CD14-positive monocyte (primary cell): Measurements from ENCODE around the gene ATG7. TPM values are rescaled to one million over a fixed set of nuclear protein-coding genes. Genes with fewer than 3 reads are reported as not detected.
A peak's percentile ranks its signal among the peaks of the same experiment; 100 is the strongest.

Experiments
- DNase-seq, 3 donors: peaks; one replicate each; pipeline ENCODE4 v3.0.0-alpha.2; 2011 to 2022
- H2AFZ ChIP-seq: 2 replicates; pipeline ENCODE4 v1.6.0; 2012; ENCODE audit warnings: mild to moderate bottlenecking, low read depth, low read length, inconsistent platforms; ENCODE audit not compliant: insufficient read depth, poor library complexity, severe bottlenecking
- H3K27ac ChIP-seq, 2 donors: 1 replicate in 1 of 2; 2 replicates in 1 of 2; pipeline ENCODE4 v1.5.1; 2012 to 2013; ENCODE audit warnings: low read length in 2 of 2, control low read depth in 1 of 2, inconsistent platforms in 1 of 2, low read depth in 1 of 2, mild to moderate bottlenecking in 1 of 2
- H3K27me3 ChIP-seq, 2 donors: one replicate each; pipeline versions ENCODE4 v1.6.0 to v1.6.1; 2011 to 2013; ENCODE audit warnings: low read length in 2 of 2; ENCODE audit not compliant: control insufficient read depth in 2 of 2, insufficient read depth in 2 of 2
- H3K36me3 ChIP-seq, 2 donors: replicated peaks in 1 of 2; 1 replicate in 1 of 2; 2 replicates in 1 of 2; pipeline versions ENCODE4 v1.5.1 to v1.6.1; 2012 to 2013; ENCODE audit warnings: low read length in 2 of 2, control low read depth in 1 of 2, inconsistent platforms in 1 of 2, mild to moderate bottlenecking in 1 of 2; ENCODE audit not compliant: insufficient read depth in 2 of 2, control insufficient read depth in 1 of 2
- H3K4me1 ChIP-seq, 2 donors: 1 replicate in 1 of 2; 2 replicates in 1 of 2; pipeline versions ENCODE4 v1.5.1 to v1.6.1; 2012 to 2013; ENCODE audit warnings: low read length in 2 of 2, control low read depth in 1 of 2, inconsistent platforms in 1 of 2, mild to moderate bottlenecking in 1 of 2, moderate library complexity in 1 of 2; ENCODE audit not compliant: insufficient read depth in 2 of 2, control insufficient read depth in 1 of 2
- H3K4me2 ChIP-seq: replicated peaks from 2 replicates; pipeline ENCODE3; 2012; ENCODE audit warnings: low read length, moderate library complexity, mild to moderate bottlenecking; ENCODE audit not compliant: poor library complexity, severe bottlenecking; ENCODE audit errors: extremely low read depth
- H3K4me3 ChIP-seq, 3 experiments: fragments of 200-600 bp in 1 of 3; sonication (generic) in 1 of 3; replicated peaks in 1 of 3; 1 replicate in 2 of 3; 2 replicates in 1 of 3; pipeline ENCODE4 v1.5.1; 2011 to 2013; ENCODE audit warnings: low read length in 3 of 3, mild to moderate bottlenecking in 3 of 3, control low read depth in 2 of 3, low read depth in 2 of 3, inconsistent platforms in 1 of 3, moderate library complexity in 1 of 3
- H3K79me2 ChIP-seq: 2 replicates; pipeline ENCODE4 v1.6.0; 2012; ENCODE audit warnings: mild to moderate bottlenecking, control low read depth, inconsistent platforms, low read length, moderate library complexity; ENCODE audit not compliant: insufficient read depth
- H3K9ac ChIP-seq: 2 replicates; pipeline ENCODE4 v1.6.0; 2017; ENCODE audit warnings: low read length, mild to moderate bottlenecking; ENCODE audit not compliant: insufficient read depth, poor library complexity, severe bottlenecking
- H3K9me3 ChIP-seq, 2 donors: replicated peaks in 1 of 2; 1 replicate in 1 of 2; 2 replicates in 1 of 2; pipeline versions ENCODE4 v1.5.1 to v1.6.1; 2012 to 2013; ENCODE audit warnings: low read length in 2 of 2, control low read depth in 1 of 2; ENCODE audit not compliant: control insufficient read depth in 1 of 2, insufficient read depth in 1 of 2
- H4K20me1 ChIP-seq: 2 replicates; pipeline ENCODE4 v1.6.0; 2012; ENCODE audit warnings: mild to moderate bottlenecking, low read length, control low read depth, moderate library complexity; ENCODE audit not compliant: insufficient read depth
- H3K27ac Mint-ChIP-seq, 7 donors: one replicate each; pipeline ENCODE4 v1.8.0; 2020; ENCODE audit warnings: mild to moderate bottlenecking in 7 of 7, mixed read lengths in 7 of 7, moderate library complexity in 6 of 7, inconsistent platforms in 2 of 7
- H3K27me3 Mint-ChIP-seq, 3 donors: one replicate each; pipeline ENCODE4 v1.8.0; 2021 to 2022; ENCODE audit warnings: low read depth in 3 of 3, mild to moderate bottlenecking in 3 of 3, mixed read lengths in 3 of 3, moderate library complexity in 3 of 3, inconsistent platforms in 1 of 3
- H3K36me3 Mint-ChIP-seq, 2 donors: one replicate each; pipeline ENCODE4 v1.8.0; 2020; ENCODE audit warnings: mixed read lengths in 2 of 2, inconsistent platforms in 1 of 2, mild to moderate bottlenecking in 1 of 2
- H3K4me1 Mint-ChIP-seq: one replicate; pipeline ENCODE4 v1.8.0; 2020; ENCODE audit warnings: mild to moderate bottlenecking, mixed read lengths
- H3K4me3 Mint-ChIP-seq, 2 donors: one replicate each; pipeline ENCODE4 v1.8.0; 2020; ENCODE audit warnings: mild to moderate bottlenecking in 2 of 2, mixed read lengths in 2 of 2, moderate library complexity in 1 of 2
- H3K9me3 Mint-ChIP-seq, 7 donors: one replicate each; pipeline ENCODE4 v1.8.0; 2020 to 2022; ENCODE audit warnings: mixed read lengths in 7 of 7, mild to moderate bottlenecking in 6 of 7, moderate library complexity in 6 of 7, inconsistent platforms in 2 of 7
- WGBS: methylation state at CpG from one replicate; pipeline ENCODE4 v1.1.5; 2013; ENCODE audit warnings: missing lambda C conversion rate; ENCODE audit not compliant: insufficient coverage; 5-methylcytosine and 5-hydroxymethylcytosine counted together
- intact Hi-C, 2 donors: fragments of 100-400 bp; cut with micrococcal nuclease; formaldehyde crosslinking; loops; one replicate each; pipeline versions ENCODE4 v1.15.0 to v1.15.1; 2023
- polyA plus RNA-seq, 3 donors: library from polyadenylated mRNA; depleted of rRNA in 1 of 3; unstranded in 2 of 3; stranded (reverse) in 1 of 3; fragments of 300-500 nt in 2 of 3; fragments of >200 nt in 1 of 3; fragmentation: Illumina TruSeq in 2 of 3; gene quantifications; 1 replicate in 2 of 3; 2 replicates in 1 of 3; pipeline ENCODE4 v1.2.3, GENCODE V29; 2012 to 2021
- TF ChIP-seq, protein P1 (sequence below): fragments of 200-600 bp; IDR thresholded peaks from one replicate; pipeline ENCODE4 v1.8.0; 2022; ENCODE audit warnings: antibody characterized with exemption, mild to moderate bottlenecking

Gene ATG7
- polyA plus RNA-seq, 3 donors: 57.4 to 101 (median 89.7) TPM

DNA sequence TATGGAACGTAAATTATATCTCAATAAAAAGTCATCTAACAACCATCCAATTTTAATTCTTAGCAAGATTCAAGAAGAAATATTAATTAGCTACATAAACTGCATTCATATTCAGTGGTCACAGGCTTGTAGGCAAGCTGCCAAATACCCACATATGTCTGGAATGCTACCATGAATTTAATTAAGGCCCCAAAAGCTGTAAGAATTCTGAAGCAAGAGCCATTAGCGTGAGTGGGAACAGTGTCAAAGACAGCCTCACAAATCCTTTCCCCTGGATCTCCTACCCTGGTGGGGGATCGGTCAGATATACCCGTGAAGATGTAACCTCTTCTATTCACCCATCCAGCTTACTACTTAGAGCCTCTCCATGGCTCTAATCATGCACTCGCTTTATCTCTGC, 40.0 kb downstream of the ATG7 start:
- Mint-ChIP-seq H3K9me3 (no peaks in the 10 kb centered on the region), H3K4me1 (no peaks in the 10 kb centered on the region), H3K4me3 (no peak overlapping the region), H3K27me3 (peaks cover 0 to 3% (median 0%) of the 10 kb centered on the region in 3 donors), H3K27ac (peak overlapping the region in 3 of 7 donors; percentile 16 to 77 (median 25)), H3K36me3 (peaks cover 91 to 99% of the 10 kb centered on the region in 2 donors)
- H3K27me3 ChIP-seq: no peaks in the 10 kb centered on the region
- TF ChIP-seq, protein P1, sequence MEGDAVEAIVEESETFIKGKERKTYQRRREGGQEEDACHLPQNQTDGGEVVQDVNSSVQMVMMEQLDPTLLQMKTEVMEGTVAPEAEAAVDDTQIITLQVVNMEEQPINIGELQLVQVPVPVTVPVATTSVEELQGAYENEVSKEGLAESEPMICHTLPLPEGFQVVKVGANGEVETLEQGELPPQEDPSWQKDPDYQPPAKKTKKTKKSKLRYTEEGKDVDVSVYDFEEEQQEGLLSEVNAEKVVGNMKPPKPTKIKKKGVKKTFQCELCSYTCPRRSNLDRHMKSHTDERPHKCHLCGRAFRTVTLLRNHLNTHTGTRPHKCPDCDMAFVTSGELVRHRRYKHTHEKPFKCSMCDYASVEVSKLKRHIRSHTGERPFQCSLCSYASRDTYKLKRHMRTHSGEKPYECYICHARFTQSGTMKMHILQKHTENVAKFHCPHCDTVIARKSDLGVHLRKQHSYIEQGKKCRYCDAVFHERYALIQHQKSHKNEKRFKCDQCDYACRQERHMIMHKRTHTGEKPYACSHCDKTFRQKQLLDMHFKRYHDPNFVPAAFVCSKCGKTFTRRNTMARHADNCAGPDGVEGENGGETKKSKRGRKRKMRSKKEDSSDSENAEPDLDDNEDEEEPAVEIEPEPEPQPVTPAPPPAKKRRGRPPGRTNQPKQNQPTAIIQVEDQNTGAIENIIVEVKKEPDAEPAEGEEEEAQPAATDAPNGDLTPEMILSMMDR: no peak
- H3K9ac ChIP-seq: no peak overlapping the region
- H3K4me2 ChIP-seq: no peak overlapping the region
- intact Hi-C loops: no loop called here
- no peak overlapping the region for H3K4me3 ChIP-seq
- H3K9me3 ChIP-seq: no peaks in the 10 kb centered on the region
- H2AFZ ChIP-seq: no peak overlapping the region
- peaks cover 90% of the 10 kb centered on the region for H4K20me1 ChIP-seq
- H3K27ac ChIP-seq: no peak overlapping the region
- peaks cover 96 to 100% of the 10 kb centered on the region in 2 donors for H3K36me3 ChIP-seq
- DNase-seq: no peak
- no peaks in the 10 kb centered on the region for H3K4me1 ChIP-seq
- H3K79me2 ChIP-seq: no peaks in the 10 kb centered on the region
- 100% methylated on average over 1 of the region's 5 CpGs for WGBS

DNA sequence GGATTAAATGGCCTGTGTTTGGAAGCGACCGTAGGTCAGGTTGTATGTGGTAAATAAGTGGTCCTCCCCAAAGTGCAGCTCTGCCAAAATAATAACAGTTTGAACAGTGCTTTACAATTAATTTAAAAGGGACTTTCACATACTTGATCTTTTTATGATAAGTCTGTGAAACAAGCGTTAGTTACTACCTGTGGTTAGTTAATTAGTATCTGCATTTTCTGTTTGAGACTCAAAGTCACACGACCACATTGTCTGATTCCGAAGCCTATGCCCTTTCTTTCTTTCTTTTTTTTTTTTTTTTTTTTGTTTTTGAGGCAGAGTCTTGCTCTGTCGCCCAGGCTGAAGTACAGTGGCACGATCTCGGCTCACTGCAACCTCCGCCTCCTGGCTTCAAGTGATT, 45.1 kb downstream of the ATG7 start:
- Mint-ChIP-seq H3K9me3 (no peaks in the 10 kb centered on the region), H3K4me1 (no peaks in the 10 kb centered on the region)

More for the DNA sequence above, 45.1 kb downstream of the ATG7 start:
- H3K4me3 ChIP-seq: no peak overlapping the region
- intact Hi-C loops: no loop called here
- no peaks in the 10 kb centered on the region for H3K27me3 ChIP-seq
- no peaks in the 10 kb centered on the region for H3K4me1 ChIP-seq
- no peak overlapping the region for H3K4me3 Mint-ChIP-seq
- H3K4me2 ChIP-seq: no peak overlapping the region
- peaks cover 0 to 3% (median 2%) of the 10 kb centered on the region in 3 donors for H3K27me3 Mint-ChIP-seq
- no peak overlapping the region for H3K9ac ChIP-seq
- H3K27ac ChIP-seq: no peak overlapping the region
- no peaks in the 10 kb centered on the region for H3K9me3 ChIP-seq
- DNase-seq: no peak
- H2AFZ ChIP-seq: no peak overlapping the region
- TF ChIP-seq, protein P1: no peak
- H3K36me3 ChIP-seq: peaks cover 95 to 100% of the 10 kb centered on the region in 2 donors
- H3K36me3 Mint-ChIP-seq: peaks cover 95 to 100% of the 10 kb centered on the region in 2 donors
- no peak overlapping the region for H3K27ac Mint-ChIP-seq
- H3K79me2 ChIP-seq: no peaks in the 10 kb centered on the region
- 100% methylated on average over 3 of the region's 9 CpGs for WGBS
- H4K20me1 ChIP-seq: peaks cover 94% of the 10 kb centered on the region
